NCI-H1092 treated with DMSO at 0.1 percent for 48 hours (cell line): Measurements from ENCODE around the gene KRT7.
"Not testable (repeated sequence)": the region's sequence is repeated elsewhere in the genome, so short reads cannot be mapped to it uniquely, and the experiment has no call there.

Source experiments
- DNase-seq: peaks from one replicate; lab custom pipeline; 2025; lab: John Stamatoyannopoulos, UW

Gene KRT7

GRCh38 chr12:52278575-52279421 is 45.8 kb downstream of the KRT7 start:
- peak; percentile 41 for DNase-seq

GRCh38 chr12:52279422-52280318 is 46.6 kb downstream of the KRT7 start:
- DNase-seq = no peak

GRCh38 chr12:52280319-52280795 is 47.3 kb downstream of the KRT7 start:
- no peak for DNase-seq

- no peak for DNase-seq
Observed at GRCh38 chr12:52280796-52281560, 47.9 kb downstream of the KRT7 start.

- DNase-seq = no peak
Observed at GRCh38 chr12:52284562-52285171, 51.6 kb downstream of the KRT7 start.

GRCh38 chr12:52285172-52285745 is 52.2 kb downstream of the KRT7 start:
- no peak for DNase-seq

- no peak for DNase-seq
Observed at GRCh38 chr12:52285851-52286530, 52.9 kb downstream of the KRT7 start.

- not testable (repeated sequence) for DNase-seq
Observed at GRCh38 chr12:52286857-52287785, 54.1 kb downstream of the KRT7 start.

GRCh38 chr12:52287816-52288805 is 55.1 kb downstream of the KRT7 start:
- not testable (repeated sequence) for DNase-seq

GRCh38 chr12:52290483-52291134 is 57.6 kb downstream of the KRT7 start:
- DNase-seq = not testable (repeated sequence)

GRCh38 chr12:52291267-52291935 is 58.4 kb downstream of the KRT7 start, which contains the start of gene KRT81:
KRT81 (minus strand) TSS chr12:52291534; CDS start chr12:52291465, 69 bp downstream.
- no peak for DNase-seq

GRCh38 chr12:52293926-52294325 is 60.9 kb downstream of the KRT7 start:
- no peak for DNase-seq

GRCh38 chr12:52294803-52295202 is 61.8 kb downstream of the KRT7 start:
- no peak for DNase-seq

GRCh38 chr12:52295663-52296062 is 62.6 kb downstream of the KRT7 start:
- no peak for DNase-seq

GRCh38 chr12:52296572-52297215 is 63.7 kb downstream of the KRT7 start:
- DNase-seq = no peak
